ENCODE measurements around the gene COL27A1.

Gene COL27A1

GRCh38 chr9:114170771-114171461, 15.6 kb downstream of the COL27A1 start (continued):
- TF ChIP-seq ZNF366 (tag by site-specific recombination; conservative IDR thresholded peaks at IDR 0.05), result no peak
- no peak for TF ChIP-seq ZNF776 (tag by site-specific recombination; IDR thresholded peaks at IDR 0.05; ENCODE audit: borderline replicate concordance)
- no peak for TF ChIP-seq ZNF561 (tag by site-specific recombination; IDR thresholded peaks at IDR 0.05; ENCODE audit: borderline replicate concordance)
- TF ChIP-seq ZNF544 (tag by site-specific recombination; IDR thresholded peaks at IDR 0.05), result no peak
- TF ChIP-seq ZNF768 (tag by site-specific recombination; IDR thresholded peaks at IDR 0.05), result no peak
- TF ChIP-seq ZNF223 (tag by site-specific recombination; IDR thresholded peaks at IDR 0.05), result no peak

- Histone ChIP-seq H3K4me3 (ENCODE audit: low read depth, low read length) (no peak overlapping the region), H3K27ac (ENCODE audit: extremely low read depth, low read depth, low read length) (no peak overlapping the region), H3K4me1 (ENCODE audit: control insufficient read depth, insufficient read depth, low read length) (no peaks in the 10 kb centered on the region), H3K36me3 (ENCODE audit: control insufficient read depth in 2 of 2, insufficient read depth in 1 of 2, low read length in 2 of 2) (no peaks in the 10 kb centered on the region), H3K9me3 (ENCODE audit: control insufficient read depth, insufficient read depth, low read depth, low read length) (no peaks in the 10 kb centered on the region)
- TF ChIP-seq ZNF768 (tag by site-specific recombination; IDR thresholded peaks at IDR 0.05) (no peak), ZNF580 (tag by site-specific recombination; IDR thresholded peaks at IDR 0.05) (no peak), KLF7 (tag by site-specific recombination; IDR thresholded peaks at IDR 0.05; ENCODE audit: borderline replicate concordance) (no peak), ZSCAN18 (tag by site-specific recombination; IDR thresholded peaks at IDR 0.05) (no peak), ZBTB20 (tag by site-specific recombination; IDR thresholded peaks at IDR 0.05) (no peak), ZNF76 (tag by site-specific recombination; IDR thresholded peaks at IDR 0.05; ENCODE audit: borderline replicate concordance, low read depth) (no peak), ZSCAN5A (tag by site-specific recombination; IDR thresholded peaks at IDR 0.05) (no peak), ZNF585B (tag by site-specific recombination; IDR thresholded peaks at IDR 0.05) (no peak), ZNF398 (tag by site-specific recombination; IDR thresholded peaks at IDR 0.05) (no peak), ZNF600 (tag by site-specific recombination; IDR thresholded peaks at IDR 0.05) (no peak), ZNF707 (tag by site-specific recombination; IDR thresholded peaks at IDR 0.05) (no peak), TCF7L2 (IDR thresholded peaks at IDR 0.05; ENCODE audit: borderline replicate concordance, low read depth, low read length) (no peak), HOXC10 (CRISPR knock-in tag; IDR thresholded peaks at IDR 0.05) (no peak), ZNF510 (tag by site-specific recombination; IDR thresholded peaks at IDR 0.05; ENCODE audit: insufficient replicate concordance) (no peak), ZNF404 (tag by site-specific recombination; IDR thresholded peaks at IDR 0.05) (no peak)
- POLR2A ChIA-PET, result no interaction called here
- CTCF ChIA-PET, result interaction anchor here (1.0 kb wide), 1 partner anchor 63 kb away, joined by 3 read pairs; no protein-coding TSS in a partner anchor
These were observed 16.2 kb downstream of the COL27A1 start for GRCh38 chr9:114171500-114171899.

Measured in HEK293 (cell line).